Calu3 (cell line): ENCODE measurements around the gene CDK6. TPM values are rescaled to one million over a fixed set of nuclear protein-coding genes. Genes with fewer than 3 reads are reported as not detected.
A peak's percentile ranks its signal among the peaks of the same experiment; 100 is the strongest.

Source experiments
- BruUV-seq: library from RNA; stranded (reverse); fragments of 400-500 nt; replicated peaks from 2 replicates; lab custom pipeline; 2021; lab: Mats Ljungman, UMichigan
- CTCF ChIA-PET: fragments of 300-600 bp; sonication (Branson Sonifier 250); formaldehyde crosslinking; loops from one replicate; lab custom pipeline; 2022; ENCODE audit warnings: antibody characterized with exemption; lab: Charles Lee
- DNase-seq: peaks from one replicate; pipeline ENCODE4 v3.0.0; 2022
- H3K27ac Mint-ChIP-seq: one replicate; pipeline ENCODE4 v1.8.0; 2022; ENCODE audit warnings: mixed read lengths; ENCODE audit not compliant: unreplicated experiment
- H3K27me3 Mint-ChIP-seq: one replicate; pipeline ENCODE4 v1.8.0; 2022; ENCODE audit warnings: mixed read lengths; ENCODE audit not compliant: unreplicated experiment
- H3K36me3 Mint-ChIP-seq: one replicate; pipeline ENCODE4 v1.8.0; 2022; ENCODE audit warnings: mild to moderate bottlenecking, moderate library complexity, mixed read lengths; ENCODE audit not compliant: insufficient read depth, unreplicated experiment
- H3K4me1 Mint-ChIP-seq: one replicate; pipeline ENCODE4 v1.8.0; 2022; ENCODE audit warnings: mild to moderate bottlenecking, low read depth, mixed read lengths; ENCODE audit not compliant: unreplicated experiment
- H3K4me3 Mint-ChIP-seq: one replicate; pipeline ENCODE4 v1.8.0; 2022; ENCODE audit warnings: mild to moderate bottlenecking, low read depth, moderate library complexity, mixed read lengths; ENCODE audit not compliant: unreplicated experiment
- H3K9me3 Mint-ChIP-seq: one replicate; pipeline ENCODE4 v1.8.0; 2022; ENCODE audit warnings: low read depth, mixed read lengths; ENCODE audit not compliant: unreplicated experiment
- intact Hi-C: fragments of 100-400 bp; cut with micrococcal nuclease; formaldehyde crosslinking; loops from one replicate; pipeline ENCODE4 v1.10.0; 2022; ENCODE audit not compliant: unreplicated experiment
- total RNA-seq: library from RNA; stranded (reverse); gene quantifications from 2 replicates; pipeline ENCODE4 v1.2.3, GENCODE V29; 2022
- TF ChIP-seq, protein P1 (sequence below): fragments of 200-600 bp; IDR thresholded peaks from one replicate; pipeline ENCODE4 v1.8.0; 2022; ENCODE audit warnings: antibody characterized with exemption; ENCODE audit not compliant: unreplicated experiment

CDK6 gene
- total RNA-seq, 1 experiment from 2014 or later = 87.9 TPM

DNA sequence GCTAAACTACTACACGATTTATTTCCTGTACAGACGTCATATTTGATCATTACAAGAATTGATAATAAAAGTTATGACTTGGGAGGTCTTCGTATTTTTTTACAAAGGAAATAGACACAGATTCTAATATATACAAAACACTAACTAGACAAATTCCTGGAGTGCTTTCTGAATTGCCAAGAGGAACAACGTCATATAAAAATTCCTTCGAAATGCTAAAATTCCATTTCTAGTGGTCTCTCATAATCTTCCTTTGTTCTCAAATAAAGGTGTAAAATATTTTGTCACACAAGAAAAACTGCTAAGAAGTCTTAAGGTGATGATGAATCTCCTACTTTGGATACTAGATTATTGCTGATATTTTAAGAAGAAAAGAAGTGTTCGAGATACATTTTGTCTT is 85.4 kb downstream of the CDK6 start:
- Mint-ChIP-seq H3K4me1 (peaks cover 47% of the 10 kb centered on the region), H3K4me3 (no peak overlapping the region), H3K9me3 (no peaks in the 10 kb centered on the region), H3K27me3 (no peaks in the 10 kb centered on the region), H3K27ac (no peak overlapping the region), H3K36me3 (peaks cover 28% of the 10 kb centered on the region)
- CTCF ChIA-PET = no interaction called here
- no peak for DNase-seq
- intact Hi-C loops = no loop called here
- no TSS peak for BruUV-seq
- TF ChIP-seq, protein P1, sequence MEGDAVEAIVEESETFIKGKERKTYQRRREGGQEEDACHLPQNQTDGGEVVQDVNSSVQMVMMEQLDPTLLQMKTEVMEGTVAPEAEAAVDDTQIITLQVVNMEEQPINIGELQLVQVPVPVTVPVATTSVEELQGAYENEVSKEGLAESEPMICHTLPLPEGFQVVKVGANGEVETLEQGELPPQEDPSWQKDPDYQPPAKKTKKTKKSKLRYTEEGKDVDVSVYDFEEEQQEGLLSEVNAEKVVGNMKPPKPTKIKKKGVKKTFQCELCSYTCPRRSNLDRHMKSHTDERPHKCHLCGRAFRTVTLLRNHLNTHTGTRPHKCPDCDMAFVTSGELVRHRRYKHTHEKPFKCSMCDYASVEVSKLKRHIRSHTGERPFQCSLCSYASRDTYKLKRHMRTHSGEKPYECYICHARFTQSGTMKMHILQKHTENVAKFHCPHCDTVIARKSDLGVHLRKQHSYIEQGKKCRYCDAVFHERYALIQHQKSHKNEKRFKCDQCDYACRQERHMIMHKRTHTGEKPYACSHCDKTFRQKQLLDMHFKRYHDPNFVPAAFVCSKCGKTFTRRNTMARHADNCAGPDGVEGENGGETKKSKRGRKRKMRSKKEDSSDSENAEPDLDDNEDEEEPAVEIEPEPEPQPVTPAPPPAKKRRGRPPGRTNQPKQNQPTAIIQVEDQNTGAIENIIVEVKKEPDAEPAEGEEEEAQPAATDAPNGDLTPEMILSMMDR = no peak

DNA sequence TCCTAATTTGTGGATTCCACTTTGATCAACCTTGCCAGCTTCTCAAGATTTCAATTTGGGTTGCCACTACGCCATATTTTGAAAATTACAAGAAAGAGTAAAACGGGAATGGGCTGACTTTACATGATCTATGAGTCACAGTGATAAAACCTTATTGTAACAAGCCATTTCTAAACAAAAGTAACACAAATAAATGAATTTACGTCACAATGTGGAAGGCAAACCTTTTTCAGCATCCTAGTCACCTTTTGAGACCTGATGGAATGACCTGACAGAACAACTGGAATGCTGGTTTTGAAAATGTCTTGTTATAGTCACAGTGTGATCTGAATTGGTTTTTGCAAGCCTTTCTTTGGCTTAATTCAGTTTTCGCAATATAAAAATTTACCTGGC is 85.9 kb downstream of the CDK6 start:
- no TSS peak for BruUV-seq
- CTCF ChIA-PET = no interaction called here
- intact Hi-C loops = no loop called here
- no peak overlapping the region for H3K4me3 Mint-ChIP-seq
- H3K9me3 Mint-ChIP-seq = no peaks in the 10 kb centered on the region
- H3K36me3 Mint-ChIP-seq = peaks cover 23% of the 10 kb centered on the region
- no peak overlapping the region for H3K27ac Mint-ChIP-seq
- TF ChIP-seq, protein P1 = no peak
- no peaks in the 10 kb centered on the region for H3K27me3 Mint-ChIP-seq
- H3K4me1 Mint-ChIP-seq = peaks cover 52% of the 10 kb centered on the region
- no peak for DNase-seq

DNA sequence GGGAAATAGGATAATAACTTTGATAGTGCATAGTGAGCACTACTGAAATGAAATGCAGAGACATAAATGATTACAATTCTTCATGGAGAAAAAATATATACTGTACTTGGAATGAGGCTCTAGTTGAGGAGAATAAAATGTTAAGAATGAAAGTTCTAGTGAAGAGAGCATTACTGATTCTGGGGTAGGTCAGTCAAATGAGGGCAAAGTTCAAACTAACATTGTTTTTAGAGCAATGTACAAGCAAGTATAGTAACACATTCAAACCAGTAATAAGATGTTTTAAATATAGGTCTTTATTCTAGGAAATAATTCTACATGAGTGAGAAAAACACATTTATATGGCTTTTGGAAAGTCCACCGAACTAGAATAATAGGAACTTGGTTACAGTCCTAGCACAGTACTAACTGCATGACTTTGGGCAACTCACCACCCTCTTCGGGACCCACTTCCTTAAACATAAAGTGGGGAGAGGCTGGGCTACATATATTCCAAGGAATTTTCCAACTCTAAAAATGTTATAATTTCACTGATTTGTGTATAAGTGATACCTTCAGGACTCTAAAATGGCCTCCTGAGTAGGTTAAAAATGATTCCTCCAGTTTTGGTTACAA is 86.4 kb downstream of the CDK6 start:
- TF ChIP-seq, protein P1 = no peak
- BruUV-seq = no TSS peak
- CTCF ChIA-PET = no interaction called here
- Mint-ChIP-seq H3K4me1 (peaks cover 49% of the 10 kb centered on the region), H3K27ac (peak overlapping the region; percentile 28), H3K9me3 (no peaks in the 10 kb centered on the region), H3K4me3 (no peak overlapping the region), H3K36me3 (peaks cover 18% of the 10 kb centered on the region), H3K27me3 (no peaks in the 10 kb centered on the region)
- intact Hi-C loops = loop anchor here (5.0 to 10.0 kb wide), 2 partner anchors 53 to 75 kb away; no protein-coding TSS in a partner anchor
- DNase-seq = no peak

DNA sequence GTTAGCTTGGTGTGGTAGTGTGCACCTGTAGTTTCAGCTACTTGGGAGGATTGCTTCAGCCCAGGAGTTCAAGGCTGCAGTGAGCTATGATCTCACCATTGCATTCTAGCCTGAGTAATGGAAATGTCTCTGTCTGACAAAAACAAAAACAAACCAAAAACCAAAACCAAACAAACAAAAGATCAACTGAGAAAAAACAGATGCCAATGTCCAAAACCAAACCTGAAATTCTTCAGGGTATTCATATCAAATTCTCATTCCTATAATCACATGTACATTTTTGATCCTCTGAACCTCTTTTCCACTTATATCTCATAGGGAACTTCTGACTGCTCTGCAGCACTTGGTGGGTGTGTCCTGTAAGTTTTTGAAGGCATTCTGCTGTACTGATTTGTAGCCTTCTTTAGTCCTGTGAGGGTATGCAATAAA is 87.0 kb downstream of the CDK6 start:
- intact Hi-C loops = loop anchor here (5.0 to 10.0 kb wide), 2 partner anchors 52 to 75 kb away; no protein-coding TSS in a partner anchor
- Mint-ChIP-seq H3K4me1 (peaks cover 44% of the 10 kb centered on the region), H3K36me3 (peaks cover 17% of the 10 kb centered on the region), H3K27me3 (no peaks in the 10 kb centered on the region), H3K4me3 (no peak overlapping the region), H3K9me3 (no peaks in the 10 kb centered on the region), H3K27ac (peak overlapping the region; percentile 28)
- CTCF ChIA-PET = interaction anchor here (0.7 kb wide), 1 partner anchor 54 kb away, joined by 6 read pairs; no protein-coding TSS in a partner anchor
- TF ChIP-seq, protein P1 = no peak
- BruUV-seq = no TSS peak
- no peak for DNase-seq
